HepG2 (cell line): ENCODE data around the gene AP1M2. TPM values are rescaled to one million over a fixed set of nuclear protein-coding genes. Genes with fewer than 3 reads are reported as not detected.

Experiments used
- ATAC-seq: fragments of 200-7000 bp; cut with Tn5 transposase; 3 replicates; pipeline ENCODE4 v1.9.1; 2020; ENCODE audit warnings: mild to moderate bottlenecking, moderate library complexity
- BruUV-seq: library from RNA; stranded (reverse); fragments of 400-500 nt; replicated peaks from 2 replicates; lab custom pipeline; 2021; lab: Mats Ljungman, UMichigan
- CTCF ChIA-PET: fragments of 300-600 bp; formaldehyde crosslinking; extraction: SDS; loops from one replicate; lab custom pipeline; 2021; ENCODE audit warnings: low total read pairs, inconsistent platforms, low intra/inter-chr PET ratio; lab: Yijun Ruan, JAX
- POLR2A ChIA-PET: fragments of 350-600 bp; sonication (Branson Sonifier 250); formaldehyde crosslinking; loops from one replicate; lab custom pipeline; 2020; ENCODE audit warnings: antibody characterized with exemption, inconsistent platforms; lab: Yijun Ruan, JAX
- DNase-seq: peaks from one replicate; pipeline ENCODE4 v3.0.0-alpha.2; 2015; ENCODE audit warnings: low spot score
- FAIRE-seq: peaks from 3 replicates; lab custom pipeline; 2011; peaks lifted over from hg19 to GRCh38; lab: Jason Lieb, UNC
- H2AFZ ChIP-seq: one replicate; pipeline ENCODE4 v1.6.1; 2011; ENCODE audit warnings: low read length, inconsistent platforms
- H3K27ac ChIP-seq: fragments of 300-600 bp; 3 replicates; pipeline ENCODE4 v1.8.0; 2011; ENCODE audit warnings: mixed run types, mild to moderate bottlenecking, mixed read lengths, low read length, inconsistent platforms; ENCODE audit not compliant: insufficient read depth; ENCODE audit errors: extremely low read length
- H3K27me3 ChIP-seq, 2 experiments: fragments of 200-600 bp in 1 of 2; 2 replicates in 1 of 2; 3 replicates in 1 of 2; pipeline versions ENCODE4 v1.6.0 to v1.8.0; 2011; ENCODE audit warnings: low read length in 2 of 2, mild to moderate bottlenecking in 2 of 2, moderate library complexity in 2 of 2, inconsistent platforms in 1 of 2; ENCODE audit not compliant: insufficient read depth in 2 of 2, control insufficient read depth in 1 of 2
- H3K36me3 ChIP-seq, 2 experiments: fragments of 200-600 bp in 1 of 2; replicated peaks in 1 of 2; 2 replicates in 1 of 2; 3 replicates in 1 of 2; pipeline versions ENCODE4 v1.5.1 to v1.8.0; 2011; ENCODE audit warnings: low read length in 2 of 2, inconsistent platforms in 1 of 2; ENCODE audit not compliant: insufficient read depth in 2 of 2, control insufficient read depth in 1 of 2
- H3K4me1 ChIP-seq: 2 replicates; pipeline ENCODE4 v1.5.1; 2012; ENCODE audit warnings: low read length, inconsistent platforms; ENCODE audit not compliant: insufficient read depth
- H3K4me2 ChIP-seq: 2 replicates; pipeline ENCODE4 v1.6.0; 2011; ENCODE audit warnings: low read depth, low read length, inconsistent platforms
- H3K4me3 ChIP-seq, 3 experiments: fragments of 200-600 bp in 1 of 3; sonication (generic), shearing (Covaris generic) in 1 of 3; replicated peaks in 1 of 3; 2 replicates each; pipeline ENCODE4 v1.5.1; 2011 to 2016; ENCODE audit warnings: low read length in 3 of 3, inconsistent platforms in 2 of 3, low read depth in 2 of 3, mild to moderate bottlenecking in 2 of 3, control low read depth in 1 of 3, mixed read lengths in 1 of 3; ENCODE audit not compliant: insufficient read depth in 1 of 3
- H3K79me2 ChIP-seq: one replicate; pipeline ENCODE4 v1.6.1; 2011; ENCODE audit warnings: low read length, inconsistent platforms; ENCODE audit not compliant: insufficient read depth
- H3K9ac ChIP-seq: 2 replicates; pipeline ENCODE4 v1.6.0; 2011; ENCODE audit warnings: mild to moderate bottlenecking, low read depth, low read length, inconsistent platforms; ENCODE audit not compliant: insufficient read depth
- H3K9me3 ChIP-seq: 2 replicates; pipeline ENCODE4 v1.5.1; 2012; ENCODE audit warnings: mild to moderate bottlenecking, low read length
- H4K20me1 ChIP-seq: 2 replicates; pipeline ENCODE4 v1.6.0; 2011; ENCODE audit warnings: inconsistent platforms, mild to moderate bottlenecking, low read length, moderate library complexity; ENCODE audit not compliant: insufficient read depth
- AGO1 ChIP-seq: fragments of 200-400 bp; formaldehyde crosslinking; IDR thresholded peaks from 2 replicates; pipeline ENCODE4 v1.6.1; 2017; ENCODE audit warnings: mild to moderate bottlenecking, low read depth, low read length, moderate library complexity; ENCODE audit not compliant: poor library complexity, severe bottlenecking
- AGO2 ChIP-seq: fragments of 200-400 bp; formaldehyde crosslinking; optimal IDR thresholded peaks from 2 replicates; pipeline ENCODE3; 2017; ENCODE audit warnings: mild to moderate bottlenecking, low read depth, low read length, moderate library complexity
- ATAD3A ChIP-seq: sonication (generic); formaldehyde crosslinking; IDR thresholded peaks from 2 replicates; pipeline ENCODE4 v1.4.0; 2020; ENCODE audit warnings: missing genetic modification reagents
- ELF4 ChIP-seq: sonication (generic); formaldehyde crosslinking; IDR thresholded peaks from 2 replicates; pipeline ENCODE4 v1.5.0; 2020; ENCODE audit warnings: missing genetic modification reagents, mild to moderate bottlenecking, moderate library complexity, borderline replicate concordance
- GMEB2 ChIP-seq: IDR thresholded peaks from 2 replicates; pipeline ENCODE4 v1.6.1; 2016; ENCODE audit warnings: missing biosample characterization, missing genetic modification reagents, low read depth
- HCFC1 ChIP-seq: fragments of 150-350 bp; IDR thresholded peaks from 2 replicates; pipeline ENCODE4 v1.6.1; 2014; ENCODE audit warnings: low read depth, low read length
- RFX5 ChIP-seq: IDR thresholded peaks from 2 replicates; pipeline ENCODE4 v1.6.1; 2011; ENCODE audit warnings: low read depth, low read length, improper control_type of control experiment
- SMAD9 ChIP-seq: sonication (generic); formaldehyde crosslinking; IDR thresholded peaks from 2 replicates; pipeline ENCODE4 v1.5.1; 2020; ENCODE audit warnings: mild to moderate bottlenecking, missing genetic modification reagents
- XBP1 ChIP-seq: sonication (generic); formaldehyde crosslinking; IDR thresholded peaks from 2 replicates; pipeline ENCODE4 v1.5.0; 2020; ENCODE audit warnings: missing genetic modification reagents
- ZNF160 ChIP-seq: sonication (generic); formaldehyde crosslinking; IDR thresholded peaks from 2 replicates; pipeline ENCODE4 v1.8.0; 2022; ENCODE audit warnings: mild to moderate bottlenecking, inconsistent platforms, missing genetic modification reagents
- WGBS: methylation state at CpG from one replicate; pipeline ENCODE4 v1.1.6; 2017; ENCODE audit warnings: low lambda C conversion rate; 5-methylcytosine and 5-hydroxymethylcytosine counted together
- in situ Hi-C: cut with HindIII; loops from 2 replicates; pipeline ENCODE4 v1.10.0; 2017; ENCODE audit warnings: low pct_unique_long_range_greater_than_20kb; ENCODE audit not compliant: extremely low pct_ligation_motif_present
- intact Hi-C: fragments of 100-400 bp; cut with micrococcal nuclease; formaldehyde crosslinking; loops from one replicate; pipeline ENCODE4 v1.10.0; 2022; ENCODE audit not compliant: unreplicated experiment
- polyA plus RNA-seq, 8 experiments: library from polyadenylated mRNA; depleted of rRNA in 3 of 8; stranded (reverse) in 7 of 8; unstranded in 1 of 8; fragments of >200 nt; fragmentation: Illumina TruSeq in 4 of 8; extraction: Trizol in 4 of 8; gene quantifications; 2 replicates each; pipeline versions ENCODE4 v1.2.1 to v1.2.3, GENCODE V29; 2011 to 2016; ENCODE audit warnings: low read depth in 4 of 8, missing spikeins in 1 of 8, mixed read lengths in 1 of 8; ENCODE audit not compliant: insufficient read depth in 1 of 8
- total RNA-seq, 5 experiments: library from RNA; depleted of rRNA; stranded (reverse); fragments of >200 nt; fragmentation: Illumina TruSeq; extraction: Trizol; gene quantifications; 2 replicates each; pipeline ENCODE4 v1.2.3, GENCODE V29; 2016; ENCODE audit warnings: low read depth in 1 of 5

The AP1M2 gene
- total and polyA plus RNA-seq, 2 of the 13 experiments (the other 11 are each of a cell fraction or from before 2014, with no cell fraction given): 6.3 to 76.8 TPM

- Histone ChIP-seq H3K4me1 (peaks cover 17% of the 10 kb centered on the region), H3K9me3 (no peaks in the 10 kb centered on the region), H3K27me3 (no peaks in the 10 kb centered on the region), H3K4me2 (no peak overlapping the region), H4K20me1 (no peaks in the 10 kb centered on the region), H2AFZ (no peak overlapping the region), H3K79me2 (no peaks in the 10 kb centered on the region), H3K9ac (no peak overlapping the region), H3K36me3 (peaks cover 11 to 50% of the 10 kb centered on the region in 2 experiments; a peak in 4 of 5 replicates), H3K27ac (no peak overlapping the region), H3K4me3 (no peak overlapping the region)
- no TSS peak for BruUV-seq
- FAIRE-seq (no peak), DNase-seq (no peak), ATAC-seq (no peak)
- 98% methylated on average over 10 of the region's 18 CpGs for WGBS
- intact Hi-C loops: no loop called here
- ChIA-PET POLR2A (no interaction called here), CTCF (no interaction called here)
- in situ Hi-C loops: no loop called here
- TF ChIP-seq ZNF160 (CRISPR knock-in tag): no peak
- no peak for TF ChIP-seq HCFC1
- TF ChIP-seq GMEB2 (CRISPR knock-in tag): no peak
- no peak for TF ChIP-seq RFX5
- no peak for TF ChIP-seq ATAD3A (CRISPR knock-in tag)
- no peak for TF ChIP-seq AGO1
- TF ChIP-seq XBP1: no peak
- no peak for TF ChIP-seq SMAD9
Measured at GRCh38 chr19:10548746-10549276, 38.3 kb downstream of the AP1M2 start.

- Histone ChIP-seq H3K9me3 (no peaks in the 10 kb centered on the region), H3K9ac (no peak overlapping the region), H3K36me3 (peaks cover 3 to 30% of the 10 kb centered on the region in 2 experiments; a peak in 3 of 5 replicates), H2AFZ (no peak overlapping the region), H3K4me3 (no peak overlapping the region), H3K79me2 (no peaks in the 10 kb centered on the region), H4K20me1 (no peaks in the 10 kb centered on the region), H3K4me2 (no peak overlapping the region), H3K4me1 (peaks cover 17% of the 10 kb centered on the region), H3K27me3 (no peaks in the 10 kb centered on the region), H3K27ac (no peak overlapping the region)
- WGBS: 93% methylated on average over 17 of the region's 17 CpGs
- in situ Hi-C loops (no loop called here), intact Hi-C loops (no loop called here)
- CTCF ChIA-PET: no interaction called here
- POLR2A ChIA-PET: no interaction called here
- ATAC-seq: no peak
- no peak for FAIRE-seq
- TF ChIP-seq AGO2: peak; percentile 43
- no peak for TF ChIP-seq ELF4 (CRISPR knock-in tag)
- BruUV-seq: TSS peak; percentile 42
- no peak for DNase-seq
Measured at GRCh38 chr19:10546817-10547216, 40.3 kb downstream of the AP1M2 start.
